GM21526 (cell line): Measurements from ENCODE around the gene RDH12.

Source experiments
- ATAC-seq: cut with Tn5 transposase; IDR thresholded peaks from one replicate; pipeline ENCODE4 v1.9.1; 2021; ENCODE audit warnings: moderate library complexity; ENCODE audit not compliant: unreplicated experiment, low FRiP score

Gene RDH12

DNA sequence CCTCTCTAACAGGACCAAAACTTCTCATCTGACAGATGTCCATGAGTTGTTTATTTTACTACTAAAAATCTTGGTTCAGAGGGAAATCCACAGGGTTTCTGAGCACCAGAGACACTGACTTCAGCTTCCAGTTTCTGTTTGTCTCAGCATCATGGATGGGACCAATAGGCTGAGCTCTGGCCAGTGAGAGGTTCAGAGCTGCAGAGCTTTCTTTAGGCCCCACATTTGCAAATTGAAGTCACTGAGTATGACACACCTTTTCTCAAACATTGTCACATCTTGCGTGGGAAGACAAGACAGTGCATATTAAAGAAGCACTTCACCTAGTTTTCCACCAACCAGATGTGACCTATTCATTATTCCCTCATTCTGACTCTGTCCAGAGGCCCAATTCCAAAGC lies 45.2 kb downstream of the RDH12 start:
- no peak for ATAC-seq

DNA sequence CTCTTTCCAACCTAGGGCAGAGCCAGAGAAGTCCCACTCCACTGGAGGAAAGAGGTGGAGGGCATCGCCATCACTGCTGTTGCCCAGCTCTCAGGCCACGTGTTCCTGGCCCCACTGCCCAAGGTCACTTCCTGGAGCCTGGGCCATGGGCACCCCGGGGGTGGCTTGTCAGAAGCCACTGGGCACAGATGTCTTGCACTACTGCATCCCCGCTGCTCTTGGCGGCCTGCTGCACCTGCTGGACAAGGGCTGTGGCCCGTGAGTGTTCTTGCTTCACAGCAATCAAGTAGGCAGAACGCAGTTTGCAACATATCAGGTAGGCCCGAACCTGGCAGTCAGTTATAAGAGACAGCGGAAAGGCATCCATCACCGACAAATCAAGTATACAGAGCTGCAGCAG lies 46.6 kb downstream of the RDH12 start:
- ATAC-seq = no peak

DNA sequence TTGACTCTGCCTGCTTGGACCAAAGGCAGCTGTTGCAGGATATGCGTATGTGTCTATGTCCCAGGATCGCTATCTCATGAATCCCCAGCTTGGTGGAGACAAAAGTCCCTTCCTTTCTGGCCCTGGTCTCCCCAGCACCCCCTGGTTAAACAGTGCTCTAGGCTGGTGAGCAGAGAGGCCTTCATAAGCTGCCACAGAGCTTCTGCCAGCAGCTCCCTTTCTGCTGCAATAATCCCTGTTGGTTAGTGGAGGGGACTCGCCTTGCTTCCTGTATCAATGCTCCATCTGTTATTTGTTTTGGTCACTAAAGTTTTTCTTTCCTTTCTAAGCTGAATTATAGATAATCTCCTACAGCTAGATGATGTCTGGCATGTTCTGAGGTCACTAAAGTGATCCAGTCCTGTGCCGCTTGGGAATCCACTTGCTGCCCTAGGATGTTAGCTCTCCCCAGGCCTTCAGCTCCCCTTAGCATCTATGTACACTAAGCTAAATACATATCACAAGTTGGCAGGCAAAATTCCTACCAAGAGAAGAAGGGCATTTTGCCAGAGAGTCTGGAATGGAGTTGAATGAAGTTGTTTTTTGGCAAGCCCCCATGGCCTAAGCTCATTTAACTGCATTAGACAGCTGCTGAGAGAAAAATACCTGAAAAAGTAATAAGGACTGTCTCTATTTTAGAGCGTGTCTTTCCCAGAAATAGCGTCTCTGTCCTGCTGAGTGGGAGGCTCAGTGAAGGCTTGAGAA lies 47.8 kb downstream of the RDH12 start:
- no peak for ATAC-seq

DNA sequence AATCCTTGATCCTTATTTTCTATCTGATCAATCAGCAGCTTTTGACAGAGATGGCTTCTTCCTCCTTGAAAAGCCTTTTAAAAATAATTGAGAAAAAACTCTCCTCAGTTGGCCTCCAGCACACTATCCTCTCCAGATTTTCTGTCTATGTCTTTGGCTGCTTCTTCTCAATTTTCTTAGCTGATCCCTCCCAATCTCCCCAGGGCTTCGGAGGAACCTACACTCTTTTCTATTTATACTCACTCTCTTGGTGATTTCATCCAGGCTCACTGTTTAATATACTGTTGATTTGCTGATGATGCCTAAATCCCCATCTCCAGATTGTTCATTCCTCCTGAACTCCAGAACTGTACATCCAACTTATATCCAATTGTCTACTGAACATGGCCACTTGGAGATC lies 54.8 kb downstream of the RDH12 start:
- ATAC-seq = no peak

DNA sequence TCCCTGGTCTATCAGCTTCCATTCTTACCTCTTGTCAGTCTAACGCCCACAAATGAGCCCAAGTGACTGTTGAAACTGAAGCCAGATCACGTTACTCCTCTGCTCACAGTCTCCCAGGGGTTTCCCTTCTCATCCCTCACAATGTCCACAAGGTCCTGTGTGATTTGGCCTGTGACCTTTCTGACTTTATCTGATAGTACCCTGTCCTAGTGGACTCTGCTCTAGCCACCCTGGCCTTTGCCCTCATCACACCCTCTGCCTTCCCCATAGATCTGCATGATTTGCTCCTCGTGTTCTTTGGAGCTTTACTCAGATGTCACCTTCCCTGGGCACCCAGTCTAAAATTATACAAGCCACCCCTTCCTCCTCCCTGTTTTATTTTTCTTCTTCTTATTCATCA lies 55.5 kb downstream of the RDH12 start:
- no peak for ATAC-seq

DNA sequence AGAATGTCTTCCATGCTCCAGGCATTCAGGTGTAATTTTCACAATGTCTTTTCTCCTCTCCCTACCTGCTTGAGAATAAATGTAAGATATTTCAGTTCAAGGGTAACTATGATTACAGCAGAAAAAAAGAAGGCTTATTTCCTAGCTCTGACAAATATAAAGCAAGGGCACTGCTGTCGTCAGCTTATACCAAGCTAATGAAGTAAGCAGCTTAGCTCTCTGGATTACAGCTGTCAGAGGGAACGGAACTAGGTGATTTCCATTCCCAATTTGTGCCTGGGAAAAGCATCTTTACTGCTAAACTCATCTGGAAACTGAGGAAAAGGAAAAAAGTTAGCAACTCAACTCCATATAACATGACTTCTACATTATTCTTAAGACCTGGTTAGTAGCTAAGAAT lies 58.2 kb downstream of the RDH12 start:
- ATAC-seq = no peak

DNA sequence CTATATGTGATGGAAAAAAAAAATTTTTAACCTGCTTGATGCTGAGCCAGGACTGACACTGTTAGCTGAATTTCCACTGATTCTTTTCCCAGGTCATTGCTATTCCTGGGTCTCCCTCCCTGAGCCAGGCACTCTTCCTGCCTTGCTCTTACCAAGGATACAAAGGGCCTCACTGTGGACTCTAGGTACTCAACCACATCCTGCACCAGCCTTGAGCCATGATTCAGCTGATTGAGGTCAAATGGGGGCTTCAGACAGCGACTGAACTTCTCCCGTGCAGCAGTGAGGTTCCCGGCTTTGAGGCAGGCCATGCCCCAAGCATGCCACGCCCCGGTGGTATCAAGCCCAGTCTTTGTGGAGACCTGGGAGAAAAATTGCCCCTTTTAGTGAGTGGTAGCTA lies 60.4 kb downstream of the RDH12 start:
- no peak for ATAC-seq

DNA sequence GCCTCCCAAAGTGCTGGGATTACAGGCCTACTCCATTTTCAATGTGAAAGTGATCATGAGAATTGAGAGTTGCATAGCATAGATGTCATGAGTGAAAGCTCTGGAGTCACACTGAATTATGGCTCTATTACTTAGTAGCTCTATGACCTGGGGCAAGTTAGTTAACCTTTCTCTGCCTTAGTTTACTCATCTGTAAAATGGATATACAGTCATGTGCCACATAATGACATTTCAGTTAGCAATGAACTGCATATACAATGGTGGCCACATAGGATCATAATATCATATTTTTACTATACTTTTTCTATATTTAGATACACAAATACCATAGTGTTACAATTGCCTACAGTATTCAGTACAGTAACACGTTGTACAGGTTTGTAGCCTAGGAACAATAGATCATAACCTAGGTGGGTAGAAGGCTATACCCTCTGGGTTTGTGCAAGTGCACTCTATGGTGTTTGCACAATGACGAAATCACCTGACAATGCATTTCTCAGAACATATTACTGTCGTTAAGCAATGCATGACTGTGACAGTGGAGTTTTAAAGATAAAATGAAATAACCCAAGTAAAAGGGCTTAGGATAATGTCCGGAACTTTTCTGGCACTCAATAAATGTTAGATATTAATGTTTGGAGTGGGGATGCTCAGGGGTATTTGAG lies 61.6 kb downstream of the RDH12 start:
- ATAC-seq = no peak

DNA sequence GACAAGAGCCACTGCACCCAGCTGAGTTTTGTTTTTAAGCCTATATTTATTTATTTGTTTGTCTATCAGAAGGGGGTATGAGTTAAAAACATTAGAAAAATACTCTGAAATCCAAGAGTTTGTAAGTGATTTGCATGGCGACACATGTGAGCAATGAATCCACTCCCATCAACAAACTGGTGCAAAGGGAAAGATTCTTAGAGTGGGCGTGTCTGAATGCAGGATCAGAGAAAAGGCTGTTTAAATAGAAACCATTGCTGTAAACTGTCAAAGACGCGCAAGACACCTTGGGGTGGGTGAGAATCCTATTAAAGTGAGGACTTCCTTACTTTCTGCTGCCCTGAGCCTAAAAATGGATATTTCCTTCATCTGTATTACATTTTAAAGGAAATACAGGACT lies 62.8 kb downstream of the RDH12 start:
- no peak for ATAC-seq

DNA sequence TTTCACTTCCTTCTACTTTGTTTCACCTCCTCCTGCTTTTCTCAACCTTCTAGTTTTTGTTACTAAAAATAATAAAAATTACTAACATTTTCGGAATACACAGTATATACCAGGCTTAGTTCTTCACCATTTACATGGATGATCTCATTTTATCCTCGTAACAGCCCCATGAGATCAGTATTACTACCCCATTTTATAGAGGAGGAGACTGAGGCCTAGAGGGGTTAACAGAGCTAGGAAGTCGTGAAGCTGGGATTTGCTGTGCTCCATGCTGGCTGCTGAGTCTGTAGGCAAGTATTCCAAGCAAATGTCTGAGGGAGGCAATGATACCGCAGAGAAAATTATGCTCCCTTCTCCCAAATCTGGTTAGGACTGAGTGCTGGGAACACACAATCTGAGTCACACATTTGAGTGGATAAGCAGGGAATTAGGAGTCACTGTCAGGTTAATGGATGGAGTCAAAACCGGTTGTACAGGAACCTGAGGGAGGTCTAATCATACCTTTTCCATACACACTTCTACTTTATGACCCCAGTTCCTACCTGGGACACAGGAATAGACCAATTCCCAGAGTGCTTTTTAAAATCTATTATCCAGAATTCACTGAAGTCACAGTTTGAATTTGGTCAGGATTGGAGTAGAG lies 63.6 kb downstream of the RDH12 start:
- no peak for ATAC-seq

DNA sequence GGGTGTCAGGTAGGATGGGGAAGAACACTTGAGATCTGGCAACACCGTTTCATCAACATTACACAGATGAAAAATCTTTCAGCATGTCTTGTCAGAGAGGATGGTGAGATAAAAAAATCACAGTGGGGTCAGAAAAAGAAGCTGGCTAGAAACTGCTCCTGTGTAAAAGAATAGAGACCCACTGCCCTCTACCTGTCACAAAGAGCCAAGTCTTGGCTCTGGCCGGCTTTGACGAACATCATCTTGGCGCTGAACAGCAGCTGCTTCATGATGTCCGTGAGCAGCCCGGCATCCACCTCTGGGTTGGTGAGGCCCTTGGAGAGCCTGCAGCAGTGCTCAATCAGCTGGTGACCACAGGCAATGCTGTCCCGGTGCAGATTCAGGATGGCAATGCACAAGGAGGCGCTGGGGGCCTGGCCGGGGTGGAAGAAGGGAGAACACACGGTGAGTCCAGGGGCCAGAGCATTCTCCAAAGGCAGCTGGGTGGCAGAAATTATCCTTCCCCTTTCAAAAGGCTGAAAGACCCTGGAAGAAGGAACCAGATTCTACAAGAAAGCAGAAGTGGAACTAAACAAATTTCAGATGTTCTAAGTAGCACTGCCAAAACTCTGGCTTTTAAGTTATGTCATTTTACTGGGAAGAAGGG lies 64.5 kb downstream of the RDH12 start:
- no peak for ATAC-seq

DNA sequence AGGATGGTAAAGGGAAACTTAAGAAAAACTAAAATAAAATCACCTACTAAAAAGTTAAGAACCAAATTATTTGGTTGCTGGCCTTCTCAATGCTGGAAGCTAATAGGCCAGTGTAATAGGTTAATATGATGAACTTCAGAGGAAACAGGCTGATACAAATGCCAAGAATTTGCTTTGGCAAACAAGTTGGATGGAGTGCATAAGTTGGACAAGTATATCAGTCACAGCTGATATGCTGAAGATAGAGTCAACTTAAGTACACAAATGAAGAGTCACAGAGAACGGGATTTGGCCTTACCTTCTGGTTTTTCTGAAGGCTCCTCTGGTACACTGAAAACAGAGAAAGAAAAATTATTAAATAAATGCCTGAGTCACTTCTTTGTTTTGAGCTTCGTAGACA lies 66.5 kb downstream of the RDH12 start:
- no peak for ATAC-seq

DNA sequence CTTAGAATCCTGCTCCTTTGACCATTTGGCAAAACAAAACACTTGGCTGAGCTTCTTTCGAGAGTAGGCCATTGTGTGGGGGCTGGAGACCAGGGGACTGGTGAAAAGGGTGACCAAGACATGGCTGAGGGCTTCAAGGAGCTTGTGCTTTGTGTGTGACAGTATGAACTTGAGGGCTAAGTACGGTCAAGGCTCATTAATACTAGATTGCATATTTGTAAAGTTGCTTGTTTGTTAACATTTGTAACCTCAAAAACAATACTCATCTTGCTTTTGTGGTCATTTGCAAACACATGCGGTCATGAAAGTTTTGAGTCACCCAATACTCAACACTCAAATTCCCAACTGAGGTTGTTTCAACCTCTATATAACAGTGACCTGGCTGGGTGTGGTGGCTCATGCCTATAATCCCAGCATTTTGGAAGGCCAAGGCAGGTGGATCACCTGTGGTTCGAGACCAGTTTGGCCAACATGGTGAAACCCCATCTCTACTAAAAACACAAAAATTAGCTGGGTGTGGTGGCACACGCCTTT lies 72.2 kb downstream of the RDH12 start:
- no peak for ATAC-seq

DNA sequence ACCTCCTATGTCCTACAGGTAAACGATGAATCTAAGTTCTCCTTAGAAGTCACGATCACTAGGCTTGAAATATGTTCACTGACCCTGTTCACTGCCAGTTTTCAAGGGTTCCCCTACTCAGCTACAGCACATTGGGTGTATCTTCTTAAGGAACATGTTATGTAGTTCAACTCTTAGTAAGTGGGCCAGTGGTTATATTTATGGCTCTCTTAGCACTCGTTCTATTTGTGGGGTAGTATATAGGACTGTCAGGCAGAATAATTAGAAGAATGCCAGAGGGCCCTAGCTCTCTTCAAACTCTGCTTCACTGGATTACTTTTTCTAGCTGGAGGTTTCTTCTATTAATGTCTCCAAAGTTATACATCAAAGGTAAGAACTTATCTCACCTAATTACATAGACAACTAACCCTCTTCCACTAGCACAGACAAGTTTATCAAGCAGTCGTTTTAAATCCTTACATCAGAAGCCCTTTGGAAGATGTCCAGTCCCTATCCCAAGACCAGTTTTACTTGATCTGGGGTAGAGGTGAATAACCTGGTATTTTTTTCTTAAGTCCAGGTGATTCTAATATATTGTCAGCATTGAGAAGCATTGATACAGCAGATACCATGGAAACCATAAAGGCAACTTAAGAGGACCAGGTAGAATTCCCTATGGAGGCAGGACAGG lies 75.1 kb downstream of the RDH12 start:
- ATAC-seq = no peak

DNA sequence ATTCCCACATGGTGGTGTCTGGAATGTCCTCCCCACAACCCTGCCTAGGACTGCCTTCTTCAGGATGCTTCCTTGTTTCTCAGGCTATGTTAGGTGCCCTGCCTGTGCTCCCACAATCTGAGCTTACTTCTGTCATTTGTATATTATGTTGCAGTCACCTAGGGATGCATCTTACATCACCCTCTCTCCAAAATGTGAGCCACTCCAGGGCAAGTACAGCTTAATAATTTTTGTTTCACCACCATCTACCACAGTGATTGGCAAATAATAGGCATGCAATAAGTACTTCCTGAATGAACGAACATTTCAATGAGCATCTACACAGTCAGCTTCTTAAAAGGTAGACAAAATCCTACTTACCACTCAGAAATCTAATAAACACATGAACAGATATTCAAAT lies 77.1 kb downstream of the RDH12 start:
- ATAC-seq = no peak

DNA sequence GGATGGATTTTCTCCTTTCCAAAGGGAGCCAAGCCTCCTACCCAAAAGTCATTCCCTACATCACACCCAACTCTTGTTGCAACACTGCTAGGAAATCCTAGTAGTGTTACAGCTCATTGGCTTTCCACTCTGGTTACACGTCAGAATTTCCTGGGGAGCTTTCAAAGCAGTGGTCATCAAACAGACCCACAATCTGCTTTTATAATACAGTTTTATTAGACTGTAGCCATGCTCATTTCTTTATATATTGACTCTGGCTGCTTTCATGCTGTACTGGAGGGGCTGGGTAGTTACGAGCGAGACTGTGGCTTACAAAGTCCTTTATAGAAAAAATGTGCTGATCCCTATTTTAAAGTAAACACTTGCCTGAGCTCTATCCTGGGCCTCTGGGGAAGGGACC lies 80.4 kb downstream of the RDH12 start:
- ATAC-seq = no peak
